HG02885 (cell line): ENCODE results near the gene LRRC8E.
"Not testable (repeated sequence)": the region's sequence is repeated elsewhere in the genome, so short reads cannot be mapped to it uniquely, and the experiment has no call there.

Experiments used
- ATAC-seq: cut with Tn5 transposase; IDR thresholded peaks from one replicate; pipeline ENCODE4 v1.9.1; 2021; ENCODE audit warnings: mild to moderate bottlenecking; ENCODE audit not compliant: unreplicated experiment, poor library complexity

LRRC8E gene

GRCh38 chr19:7926727-7927604, 38.7 kb downstream of the LRRC8E start:
- ATAC-seq: no peak

GRCh38 chr19:7927605-7928333, 39.5 kb downstream of the LRRC8E start:
- ATAC-seq: no peak

GRCh38 chr19:7928334-7928706, 40.0 kb downstream of the LRRC8E start:
- ATAC-seq: no peak

GRCh38 chr19:7928741-7929701, 40.7 kb downstream of the LRRC8E start:
- no peak for ATAC-seq

- not testable (repeated sequence) for ATAC-seq
Measured at GRCh38 chr19:7930030-7930429, 41.7 kb downstream of the LRRC8E start.

- no peak for ATAC-seq
Measured at GRCh38 chr19:7930765-7931164, 42.5 kb downstream of the LRRC8E start.

GRCh38 chr19:7931221-7932061, 43.1 kb downstream of the LRRC8E start:
- ATAC-seq: no peak

GRCh38 chr19:7932276-7932929, 44.1 kb downstream of the LRRC8E start:
- no peak for ATAC-seq

GRCh38 chr19:7932930-7933300, 44.6 kb downstream of the LRRC8E start:
- ATAC-seq: no peak

- no peak for ATAC-seq
Measured at GRCh38 chr19:7933411-7933810, 45.1 kb downstream of the LRRC8E start.

GRCh38 chr19:7933828-7934725, 45.8 kb downstream of the LRRC8E start:
- no peak for ATAC-seq

- ATAC-seq: no peak
Measured at GRCh38 chr19:7934766-7935165, 46.5 kb downstream of the LRRC8E start.

GRCh38 chr19:7940841-7941240, 52.5 kb downstream of the LRRC8E start:
- ATAC-seq: no peak

GRCh38 chr19:7941895-7942596, 53.7 kb downstream of the LRRC8E start:
- ATAC-seq: no peak

- no peak for ATAC-seq
Measured at GRCh38 chr19:7942981-7943443, 54.7 kb downstream of the LRRC8E start.

- peak; percentile 98 for ATAC-seq
Measured at GRCh38 chr19:7943444-7944176, 55.3 kb downstream of the LRRC8E start, which contains the start of gene TIMM44. Gene TIMM44 (minus strand): TSS chr19:7943666. CDS start chr19:7943651, 15 bp downstream.
